WERI-Rb-1 (cell line): ENCODE data around the gene USP24.

ENCODE experiments used
- DNase-seq: peaks from one replicate; pipeline ENCODE4 v3.0.0-alpha.2; 2020
- H3K27ac ChIP-seq: fragments of 250-450 bp; sonication (Bioruptor Pico); 2 replicates; pipeline ENCODE4 v1.5.1; 2020; ENCODE audit warnings: mild to moderate bottlenecking, moderate library complexity
- H3K27me3 ChIP-seq: fragments of 250-450 bp; sonication (Bioruptor Pico); 2 replicates; pipeline ENCODE4 v1.5.1; 2021; ENCODE audit warnings: mild to moderate bottlenecking, low read depth, moderate library complexity; ENCODE audit not compliant: insufficient read depth, severe bottlenecking
- H3K36me3 ChIP-seq: fragments of 250-450 bp; sonication (Bioruptor Pico); 2 replicates; pipeline ENCODE4 v1.5.1; 2020; ENCODE audit warnings: mild to moderate bottlenecking, moderate library complexity
- H3K4me3 ChIP-seq: 2 replicates; pipeline ENCODE4 v1.5.1; 2011; ENCODE audit warnings: low read depth, mild to moderate bottlenecking, control low read depth, low read length
- H3K9me3 ChIP-seq: fragments of 250-450 bp; sonication (Bioruptor Pico); 2 replicates; pipeline ENCODE4 v1.5.1; 2021; ENCODE audit warnings: mild to moderate bottlenecking, moderate library complexity; ENCODE audit not compliant: severe bottlenecking
- CTCF ChIP-seq: IDR thresholded peaks from 2 replicates; pipeline ENCODE4 v1.5.1; 2011; ENCODE audit warnings: low read depth, mild to moderate bottlenecking, control low read depth, inconsistent platforms, low read length

Gene USP24

GRCh38 chr1:55073187-55073916 is 141.8 kb downstream of the USP24 start:
- H3K36me3 ChIP-seq: peaks cover 74% of the 10 kb centered on the region
- no peak for TF ChIP-seq CTCF
- H3K27me3 ChIP-seq: no peaks in the 10 kb centered on the region
- no peak for DNase-seq
- H3K4me3 ChIP-seq: no peak overlapping the region
- no peak overlapping the region for H3K27ac ChIP-seq
- no peaks in the 10 kb centered on the region for H3K9me3 ChIP-seq

GRCh38 chr1:55071477-55071876 is 143.7 kb downstream of the USP24 start:
- Histone ChIP-seq H3K4me3 (no peak overlapping the region), H3K36me3 (peaks cover 84% of the 10 kb centered on the region), H3K27ac (peak overlapping the region; percentile 76), H3K9me3 (no peaks in the 10 kb centered on the region), H3K27me3 (no peaks in the 10 kb centered on the region)
- peak; percentile 60 for DNase-seq
- TF ChIP-seq CTCF: peak; percentile 77

- DNase-seq: peak; percentile 63
- no peaks in the 10 kb centered on the region for H3K9me3 ChIP-seq
- no peak for TF ChIP-seq CTCF
- H3K36me3 ChIP-seq: peaks cover 80% of the 10 kb centered on the region
- H3K4me3 ChIP-seq: no peak overlapping the region
- no peaks in the 10 kb centered on the region for H3K27me3 ChIP-seq
- peak overlapping the region; percentile 76 for H3K27ac ChIP-seq
These were observed 144.6 kb downstream of the USP24 start for GRCh38 chr1:55070293-55071164.

GRCh38 chr1:55069280-55069679 is 145.9 kb downstream of the USP24 start:
- Histone ChIP-seq H3K9me3 (no peaks in the 10 kb centered on the region), H3K27ac (no peak overlapping the region), H3K4me3 (no peak overlapping the region), H3K27me3 (no peaks in the 10 kb centered on the region), H3K36me3 (peaks cover 71% of the 10 kb centered on the region)
- no peak for TF ChIP-seq CTCF
- DNase-seq: no peak

- no peak for DNase-seq
- no peaks in the 10 kb centered on the region for H3K27me3 ChIP-seq
- TF ChIP-seq CTCF: no peak
- no peak overlapping the region for H3K4me3 ChIP-seq
- H3K36me3 ChIP-seq: peaks cover 66% of the 10 kb centered on the region
- H3K9me3 ChIP-seq: no peaks in the 10 kb centered on the region
- H3K27ac ChIP-seq: no peak overlapping the region
These were observed 146.5 kb downstream of the USP24 start for GRCh38 chr1:55068638-55069037.
